NCI-H226 (cell line): ENCODE results near the gene SYNPR.

Experiments
- DNase-seq: peaks from one replicate; pipeline ENCODE4 v3.0.0-alpha.2; 2015

The SYNPR gene

GRCh38 chr3:63559884-63560283 lies 281.8 kb downstream of the SYNPR start:
- DNase-seq: peak; percentile 12

DNA sequence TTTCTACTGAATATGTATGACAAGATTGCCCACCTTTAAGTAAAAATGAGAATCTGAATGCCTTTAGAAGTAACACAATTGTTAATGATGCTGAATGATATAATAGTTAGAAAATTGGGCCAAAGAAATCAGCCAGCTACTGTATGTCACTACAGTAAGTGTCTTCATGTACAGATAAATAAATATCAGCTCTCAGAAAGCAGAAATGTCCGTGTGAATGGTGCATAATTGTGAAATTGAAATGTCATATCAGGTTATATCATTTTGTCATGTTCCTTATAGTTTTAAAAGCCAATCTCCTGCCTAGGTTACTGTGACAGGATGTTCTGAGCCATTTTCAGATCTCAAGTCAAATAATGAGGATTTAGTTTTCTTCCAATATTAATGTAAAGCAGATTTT lies 283.8 kb downstream of the SYNPR start:
- no peak for DNase-seq

GRCh38 chr3:63562323-63562722 lies 284.2 kb downstream of the SYNPR start:
- no peak for DNase-seq

DNA sequence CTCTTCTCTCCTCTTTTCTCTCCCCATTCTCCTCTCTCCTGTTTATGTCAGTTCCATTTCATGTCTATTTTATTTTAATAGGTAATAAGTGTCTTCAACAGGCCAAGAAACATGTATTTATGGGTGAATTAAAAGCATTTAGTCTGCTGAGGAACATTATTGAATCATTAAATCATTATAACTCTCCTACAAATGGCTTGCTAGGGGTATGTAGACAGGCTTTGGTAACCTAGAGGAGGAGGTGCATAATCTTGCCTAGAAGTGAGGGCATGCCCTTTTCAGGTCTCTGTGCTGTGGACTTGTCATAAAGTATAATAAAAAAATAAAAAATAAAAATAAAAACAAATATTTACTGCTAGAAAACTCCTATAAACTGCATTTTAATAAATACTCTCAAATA lies 285.5 kb downstream of the SYNPR start:
- no peak for DNase-seq

DNA sequence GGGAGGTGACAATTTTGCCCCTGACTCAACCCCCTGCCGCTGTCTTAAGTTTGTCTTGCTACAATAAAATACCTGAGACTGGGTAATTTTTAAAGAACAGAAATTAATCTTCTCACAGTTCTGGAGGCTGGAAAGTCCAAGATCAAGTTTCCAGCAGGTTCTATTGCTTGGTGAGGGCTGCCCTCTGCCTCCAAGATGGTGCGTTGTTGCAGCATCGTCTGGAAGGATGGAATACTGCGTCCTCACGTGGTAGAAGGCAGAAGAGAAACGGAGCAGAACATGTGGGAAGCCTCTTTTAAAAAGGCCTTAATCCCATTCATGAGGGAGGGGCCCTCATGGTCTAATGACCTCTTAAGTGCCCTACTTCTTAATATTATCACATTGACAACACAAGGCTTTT lies 287.1 kb downstream of the SYNPR start:
- DNase-seq: no peak

DNA sequence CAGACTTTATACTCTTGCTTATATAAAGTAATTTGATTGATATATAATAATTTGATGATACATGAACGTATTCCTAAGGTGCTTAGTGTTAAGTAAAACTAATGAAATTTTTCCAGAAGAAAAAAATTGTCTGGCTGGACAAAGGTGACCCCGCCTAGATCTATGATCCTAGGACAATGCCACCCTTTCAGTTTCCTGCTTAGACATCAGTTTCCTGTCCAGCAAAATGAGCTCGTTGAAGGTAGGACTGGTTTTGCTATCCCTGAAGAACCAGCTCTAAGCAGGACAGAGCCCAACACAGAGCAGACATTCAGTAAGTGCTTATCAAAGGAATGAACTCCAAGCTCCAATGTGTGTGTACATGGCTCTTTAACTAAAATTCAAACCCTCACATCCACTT lies 293.6 kb downstream of the SYNPR start:
- DNase-seq: no peak

GRCh38 chr3:63576846-63577245 lies 298.7 kb downstream of the SYNPR start:
- no peak for DNase-seq

DNA sequence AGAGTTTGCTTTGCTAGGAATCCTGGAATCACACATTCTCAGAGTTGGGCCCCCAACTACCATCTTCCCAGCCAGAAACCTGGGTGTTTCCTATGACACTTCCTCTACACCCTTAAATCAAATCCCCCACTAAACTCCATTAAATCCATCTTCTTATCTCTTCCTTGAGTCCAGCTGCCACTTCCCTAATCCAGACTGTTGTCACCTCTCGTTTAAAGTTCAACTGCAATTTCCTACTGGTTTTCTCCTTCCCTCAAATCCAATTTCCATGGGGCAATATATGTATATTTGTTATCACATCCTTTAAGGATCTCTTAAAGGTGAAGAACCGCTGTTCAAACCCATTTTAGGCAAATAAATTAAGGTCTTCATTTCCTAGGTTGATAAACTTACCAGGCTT lies 300.8 kb downstream of the SYNPR start:
- DNase-seq: no peak

- DNase-seq: no peak
These were observed 302.0 kb downstream of the SYNPR start for GRCh38 chr3:63580151-63580550.

GRCh38 chr3:63582943-63583500 lies 304.9 kb downstream of the SYNPR start:
- no peak for DNase-seq

- no peak for DNase-seq
These were observed 306.6 kb downstream of the SYNPR start for GRCh38 chr3:63584681-63585080.

GRCh38 chr3:63585927-63586326 lies 307.8 kb downstream of the SYNPR start:
- no peak for DNase-seq

- DNase-seq: no peak
These were observed 310.8 kb downstream of the SYNPR start for GRCh38 chr3:63588895-63589294.

DNA sequence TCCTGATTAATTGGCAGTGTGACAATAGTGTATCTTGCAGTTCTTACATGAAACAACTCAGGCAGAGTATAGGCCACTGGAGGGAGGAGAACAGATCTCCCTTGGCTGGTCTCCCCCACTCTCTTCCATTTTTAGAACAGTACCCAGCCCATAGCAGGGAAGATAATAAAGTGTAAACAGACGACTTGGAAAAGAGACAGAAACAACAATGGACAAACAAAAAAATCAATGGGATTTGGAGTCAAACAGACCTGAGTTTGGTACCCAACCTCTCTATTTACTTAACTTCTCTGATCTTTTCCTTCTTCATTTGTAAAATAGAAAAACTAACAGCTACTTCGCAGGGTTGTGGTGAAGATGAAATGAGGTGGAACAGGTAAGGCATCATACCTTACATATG lies 315.7 kb downstream of the SYNPR start:
- no peak for DNase-seq

DNA sequence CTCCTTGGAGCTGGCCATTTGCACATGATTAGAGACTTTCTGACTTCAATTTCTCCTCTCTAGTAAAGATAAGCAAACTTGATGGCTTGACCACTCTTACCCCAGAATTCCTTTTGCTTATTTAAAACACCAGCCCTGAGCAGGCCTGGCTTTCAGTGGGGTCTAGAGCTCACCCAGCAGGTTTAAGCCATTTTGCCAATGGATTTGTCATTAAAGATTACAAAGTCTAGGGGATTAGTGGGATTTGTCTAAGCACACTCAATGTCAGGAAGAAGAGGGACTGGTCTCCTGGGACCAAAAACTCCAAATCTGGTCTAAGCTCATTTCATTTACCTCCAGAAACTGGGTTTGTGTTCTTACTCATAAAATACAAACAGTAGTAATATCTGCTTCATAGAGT lies 317.1 kb downstream of the SYNPR start:
- DNase-seq: no peak

DNA sequence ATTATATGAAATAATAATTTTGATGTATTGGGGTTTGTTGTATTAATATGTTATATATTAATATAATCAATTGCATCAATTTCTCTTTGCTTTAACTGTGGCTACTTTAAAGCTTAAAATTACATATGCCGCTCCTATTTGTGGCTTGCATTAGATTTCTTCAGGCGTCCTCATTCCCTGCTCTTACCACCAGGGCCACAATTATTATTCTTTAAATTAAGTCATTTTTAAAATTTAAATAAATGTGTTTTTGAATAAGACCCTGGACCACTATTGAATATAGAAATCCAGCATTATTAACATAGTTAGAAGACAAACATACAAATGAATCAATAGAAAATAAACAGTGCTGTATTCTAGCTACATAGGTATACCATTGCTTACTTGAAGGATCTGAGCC lies 318.9 kb downstream of the SYNPR start:
- DNase-seq: no peak

DNA sequence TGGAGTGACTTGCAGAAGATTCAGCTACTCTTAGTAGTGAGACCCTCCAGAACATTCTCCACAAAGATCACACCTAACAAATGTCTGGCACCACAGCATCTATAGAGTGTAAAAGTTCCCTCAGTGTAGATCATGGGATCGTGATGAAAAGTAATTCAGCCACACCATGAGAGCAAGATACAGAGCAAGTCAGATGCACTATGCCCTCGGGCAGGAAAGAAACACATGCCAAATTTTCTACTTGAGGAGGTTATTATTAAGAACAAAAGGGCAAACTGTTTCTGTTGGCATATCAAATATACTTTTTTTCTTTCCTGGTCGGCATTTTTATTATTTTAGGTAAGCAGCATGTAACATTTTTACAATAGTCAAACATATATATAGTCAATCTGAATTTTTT lies 329.6 kb downstream of the SYNPR start:
- DNase-seq: no peak

DNA sequence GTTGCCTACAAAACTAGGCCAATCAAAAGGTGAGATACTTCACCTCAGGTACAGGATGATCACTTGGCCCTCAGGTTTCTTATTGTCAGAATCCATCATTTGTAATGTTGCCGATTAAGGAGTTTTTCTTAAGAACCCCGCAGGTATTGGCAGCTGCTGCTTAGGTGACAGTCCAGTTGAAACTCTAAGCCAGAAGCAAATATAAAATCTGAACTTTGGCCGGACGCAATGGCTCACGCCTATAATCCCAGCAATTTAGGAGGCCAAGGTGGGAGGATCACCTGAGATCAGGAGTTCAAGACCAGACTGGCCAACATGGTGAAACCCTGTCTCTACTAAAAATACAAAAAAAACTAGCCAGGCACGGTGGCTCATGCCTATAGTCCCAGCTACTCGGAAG lies 331.3 kb downstream of the SYNPR start:
- DNase-seq: no peak

DNA sequence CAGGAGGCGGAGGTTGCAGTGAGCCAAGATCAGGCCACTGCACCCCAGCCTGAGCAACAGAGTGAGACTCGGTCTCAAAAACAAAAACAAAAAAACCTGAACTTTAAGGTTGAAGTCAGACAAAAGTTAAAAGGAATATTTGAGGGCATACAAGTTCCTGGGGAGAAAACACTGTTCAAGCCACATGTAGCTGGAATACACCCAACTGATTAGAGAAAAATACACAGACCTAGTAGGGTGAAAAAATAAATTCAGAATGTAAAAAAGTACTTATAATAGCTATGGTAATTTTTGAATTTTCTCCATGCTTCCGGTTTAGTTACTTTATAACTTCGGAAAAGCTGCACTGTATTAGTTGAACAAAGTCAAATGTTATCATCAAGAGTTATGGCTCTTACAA lies 331.7 kb downstream of the SYNPR start:
- DNase-seq: no peak

DNA sequence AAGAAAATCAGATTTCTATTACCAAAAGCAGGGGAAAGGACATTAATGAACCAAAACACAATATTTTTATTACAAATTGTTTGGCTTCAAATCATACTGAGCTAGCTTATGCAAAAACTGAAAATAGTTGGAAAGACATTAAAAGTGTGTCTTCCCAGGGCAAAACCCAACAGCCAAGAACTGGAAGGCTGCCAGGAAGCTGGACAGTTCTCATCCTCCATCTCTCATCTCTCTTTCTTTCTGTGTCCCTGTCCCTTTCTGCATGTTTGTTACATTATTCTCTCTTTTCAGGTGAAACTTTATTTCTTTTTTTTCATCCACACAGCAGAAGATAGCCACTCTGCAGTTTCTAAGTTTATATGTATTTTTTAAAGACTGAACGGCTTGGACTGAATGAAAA lies 333.3 kb downstream of the SYNPR start:
- DNase-seq: no peak

- no peak for DNase-seq
These were observed 335.5 kb downstream of the SYNPR start for GRCh38 chr3:63613561-63613960.

- no peak for DNase-seq
These were observed 339.3 kb downstream of the SYNPR start for GRCh38 chr3:63617391-63617790.

GRCh38 chr3:63624941-63625560 lies 346.9 kb downstream of the SYNPR start:
- DNase-seq: peak; percentile 75

DNA sequence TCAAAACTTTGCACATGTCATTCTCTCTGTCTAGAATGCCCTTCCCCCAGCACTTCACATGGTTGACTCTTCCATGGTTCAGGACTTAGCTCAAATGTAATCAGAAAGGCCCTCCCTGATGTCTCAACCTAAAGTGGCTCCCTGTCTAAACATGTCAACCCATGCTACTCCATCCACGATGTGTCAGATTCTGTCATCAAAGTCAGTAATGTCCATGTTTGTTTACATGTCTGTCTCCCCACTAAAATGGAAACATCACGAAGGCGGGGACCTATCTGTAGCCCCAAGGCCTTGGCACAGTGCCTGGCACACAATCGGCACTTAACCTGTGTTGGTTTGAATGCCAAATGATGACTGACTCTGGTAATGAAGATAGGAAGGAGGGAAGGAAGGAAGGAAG lies 353.6 kb downstream of the SYNPR start:
- DNase-seq: no peak

GRCh38 chr3:63635186-63635585 lies 357.1 kb downstream of the SYNPR start:
- DNase-seq: no peak
